Hematopoietic multipotent progenitor cell treated with erythropoietin and hydrocortisone succinate and interleukin-3 and kit ligand, for 4 days (in vitro differentiated cells): ENCODE data around the gene PDE7B.
A peak's percentile ranks its signal among the peaks of the same experiment; 100 is the strongest.

Experiments used
- DNase-seq: peaks from one replicate; pipeline ENCODE4 v3.0.0-alpha.2; 2015

The PDE7B gene

GRCh38 chr6:135939208-135939591 is 87.7 kb downstream of the PDE7B start:
- no peak for DNase-seq

- no peak for DNase-seq
These were observed 89.2 kb downstream of the PDE7B start for GRCh38 chr6:135940616-135941167.

- DNase-seq: no peak
These were observed 89.9 kb downstream of the PDE7B start for GRCh38 chr6:135941275-135942025.

- no peak for DNase-seq
These were observed 92.6 kb downstream of the PDE7B start for GRCh38 chr6:135944120-135944519.

GRCh38 chr6:135946674-135947073 is 95.2 kb downstream of the PDE7B start:
- DNase-seq: no peak

GRCh38 chr6:135950669-135951068 is 99.2 kb downstream of the PDE7B start:
- DNase-seq: no peak

GRCh38 chr6:135951169-135951568 is 99.7 kb downstream of the PDE7B start:
- peak; percentile 15 for DNase-seq

GRCh38 chr6:135953818-135954217 is 102.3 kb downstream of the PDE7B start:
- no peak for DNase-seq

- peak; percentile 55 for DNase-seq
These were observed 103.6 kb downstream of the PDE7B start for GRCh38 chr6:135955099-135955498.

- DNase-seq: no peak
These were observed 111.2 kb downstream of the PDE7B start for GRCh38 chr6:135962731-135963130.

- no peak for DNase-seq
These were observed 119.2 kb downstream of the PDE7B start for GRCh38 chr6:135970750-135971149.

- DNase-seq: no peak
These were observed 119.8 kb downstream of the PDE7B start for GRCh38 chr6:135971351-135971750.

- DNase-seq: no peak
These were observed 120.6 kb downstream of the PDE7B start for GRCh38 chr6:135972150-135972549.

GRCh38 chr6:135972586-135972985 is 121.1 kb downstream of the PDE7B start:
- DNase-seq: no peak

GRCh38 chr6:135974426-135974825 is 122.9 kb downstream of the PDE7B start:
- DNase-seq: no peak

GRCh38 chr6:135976585-135976984 is 125.1 kb downstream of the PDE7B start:
- no peak for DNase-seq

GRCh38 chr6:135983093-135983492 is 131.6 kb downstream of the PDE7B start:
- DNase-seq: no peak

- DNase-seq: no peak
These were observed 132.3 kb downstream of the PDE7B start for GRCh38 chr6:135983718-135984343.

- DNase-seq: no peak
These were observed 134.0 kb downstream of the PDE7B start for GRCh38 chr6:135985471-135985870.

- no peak for DNase-seq
These were observed 135.7 kb downstream of the PDE7B start for GRCh38 chr6:135987226-135987625.

GRCh38 chr6:135990439-135990838 is 138.9 kb downstream of the PDE7B start:
- DNase-seq: no peak

- DNase-seq: no peak
These were observed 139.5 kb downstream of the PDE7B start for GRCh38 chr6:135990855-135991464.

GRCh38 chr6:135992739-135993138 is 141.2 kb downstream of the PDE7B start:
- DNase-seq: no peak

GRCh38 chr6:135993361-135993760 is 141.9 kb downstream of the PDE7B start:
- no peak for DNase-seq
